Right lobe of liver (tissue), 6 donors: ENCODE measurements around the gene AJAP1. TPM values are rescaled to one million over a fixed set of nuclear protein-coding genes. Genes with fewer than 3 reads are reported as not detected.

Experiments
- ATAC-seq, 4 donors: fragments of 200-7000 bp; cut with Tn5 transposase; one replicate each; pipeline ENCODE4 v1.9.1; 2020; ENCODE audit warnings: mild to moderate bottlenecking in 4 of 4, moderate library complexity in 4 of 4
- DNase-seq, 3 donors: peaks; one replicate each; pipeline ENCODE4 v3.0.0-alpha.2; 2020
- H3K27ac ChIP-seq, 3 donors: fragments of 200-600 bp; one replicate each; pipeline ENCODE4 v1.8.0; 2022
- H3K27me3 ChIP-seq, 2 donors: fragments of 200-600 bp; one replicate each; pipeline ENCODE4 v1.8.0; 2022
- H3K36me3 ChIP-seq, 4 donors: fragments of 200-600 bp; sonication (generic) in 1 of 4; one replicate each; pipeline versions ENCODE4 v1.5.1 to v1.8.0; 2017 to 2022; ENCODE audit warnings: control low read depth in 1 of 4
- H3K4me1 ChIP-seq, 4 donors: fragments of 200-600 bp; sonication (generic) in 1 of 4; one replicate each; pipeline versions ENCODE4 v1.5.1 to v1.8.0; 2017 to 2022; ENCODE audit warnings: control low read depth in 1 of 4
- H3K4me3 ChIP-seq, 3 donors: fragments of 200-600 bp; one replicate each; pipeline ENCODE4 v1.8.0; 2022
- H3K9me3 ChIP-seq, 4 donors: fragments of 200-600 bp; sonication (generic) in 1 of 4; one replicate each; pipeline versions ENCODE4 v1.5.1 to v1.8.0; 2017 to 2022; ENCODE audit warnings: control low read depth in 1 of 4
- POLR2A ChIP-seq: fragments of 450-650 bp; IDR thresholded peaks from one replicate; pipeline ENCODE4 v1.6.1; 2017; ENCODE audit warnings: antibody characterized with exemption, mild to moderate bottlenecking
- WGBS: methylation state at CpG from one replicate; pipeline ENCODE4 v1.1.6; 2018; ENCODE audit warnings: low coverage, low lambda C conversion rate; ENCODE audit not compliant: insufficient coverage; ENCODE audit errors: missing lambda C conversion rate; 5-methylcytosine and 5-hydroxymethylcytosine counted together
- intact Hi-C, 2 donors: fragments of 100-400 bp; cut with DNase I; formaldehyde crosslinking; loops; one replicate each; pipeline versions ENCODE4 v1.11.2 to v1.14.1; 2022
- total RNA-seq, 6 experiments: library from RNA; depleted of rRNA in 2 of 6; stranded (reverse); fragments of >200 nt in 2 of 6; fragmentation: NEBNext Ultra II Directional in 3 of 6; extraction: Animal tissue kit (Norgen Biotek cat#: 25700) in 3 of 6; gene quantifications; one replicate each; pipeline versions ENCODE4 v1.1.0 to v1.2.4, GENCODE V29; 2016 to 2023
- TF ChIP-seq, protein P1 (sequence below), 4 donors: fragments of 200-600 bp in 3 of 4; fragments of 450-650 bp in 1 of 4; IDR thresholded peaks; one replicate each; pipeline versions ENCODE4 v1.5.1 to v1.8.0; 2016 to 2022; ENCODE audit warnings: antibody characterized with exemption in 4 of 4, mild to moderate bottlenecking in 2 of 4
- donor health status: DM: no; HTN: yes; CAD: no.
- donor health status: DM: no; HTN: no; CAD: no.
- donor health status: DM: no; HTN: no; CAD: no.
- donor health status: DM: no; HTN: yes; CAD: no.
- donor health status: DM: no; HTN: yes; CAD: no.

AJAP1 gene
- total RNA-seq, 6 experiments from 2014 or later, result 0.06 to 0.35 (median 0.13) TPM

DNA sequence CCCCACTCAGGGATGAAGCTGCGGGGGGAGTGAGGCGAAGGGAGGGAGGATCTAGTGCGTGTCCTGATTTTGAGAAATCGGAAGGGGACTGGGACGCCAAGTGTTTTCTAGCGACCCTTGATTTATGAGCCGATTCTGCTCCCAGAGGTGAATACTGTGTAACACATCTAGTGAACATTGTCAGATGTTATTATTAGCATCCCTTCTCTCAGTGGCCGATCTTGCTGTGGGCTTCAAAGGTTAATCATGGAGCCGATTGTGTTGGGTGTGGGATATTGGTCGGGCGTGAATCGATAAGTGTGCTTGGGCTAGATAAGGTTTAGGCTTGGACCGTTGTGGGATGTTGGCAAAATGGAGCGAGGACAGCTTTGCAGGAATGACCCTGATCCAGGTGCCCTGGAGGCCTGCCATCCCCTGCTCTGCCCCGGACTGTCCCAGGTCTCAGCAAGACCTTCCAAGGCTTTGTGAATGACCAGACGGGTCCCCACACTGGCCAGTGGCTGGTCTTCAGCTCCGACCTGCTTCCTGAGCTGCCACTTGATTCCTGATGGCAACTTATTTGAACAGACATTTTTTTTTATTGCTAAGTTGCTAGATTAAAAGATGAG is 2.2 kb downstream of the AJAP1 start:
- WGBS, result 4% methylated on average over 11 of the region's 17 CpGs
- H3K4me3 ChIP-seq, result no peak overlapping the region

DNA sequence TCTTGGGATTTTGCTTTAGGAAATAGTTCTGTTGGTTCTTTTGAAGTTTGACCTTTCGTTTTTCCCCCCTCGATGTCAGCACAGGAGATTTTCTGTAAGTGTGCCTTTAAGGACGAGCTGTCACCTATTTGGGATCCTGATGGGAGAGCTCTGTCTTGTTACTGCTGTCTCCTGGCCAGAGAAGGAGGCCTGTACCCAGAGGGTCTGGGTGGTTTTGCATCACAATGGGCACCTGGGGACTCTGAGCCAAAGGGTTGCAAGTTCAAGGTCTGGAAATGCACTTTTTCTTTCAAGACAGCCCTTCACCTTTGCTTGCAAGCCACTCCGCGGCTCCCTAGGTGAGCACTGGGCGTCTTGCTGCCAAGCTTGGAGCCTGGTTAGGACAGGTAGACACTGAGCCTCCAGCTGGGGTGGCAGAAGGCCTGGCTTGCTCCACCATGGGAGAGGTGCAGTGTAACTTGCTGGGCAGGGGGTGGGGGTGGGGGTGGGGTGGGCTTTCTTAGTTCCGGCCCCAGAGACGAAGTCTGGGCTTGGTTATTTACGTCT is 2.9 kb downstream of the AJAP1 start:
- no peak for ATAC-seq
- Histone ChIP-seq H3K9me3 (no peaks in the 10 kb centered on the region), H3K4me3 (no peak overlapping the region), H3K36me3 (no peaks in the 10 kb centered on the region), H3K27me3 (peaks cover 0 to 12% of the 10 kb centered on the region in 2 donors), H3K27ac (no peak overlapping the region), H3K4me1 (peaks cover 0 to 6% (median 0%) of the 10 kb centered on the region in 4 donors)
- TF ChIP-seq POLR2A, result no peak
- TF ChIP-seq, protein P1, sequence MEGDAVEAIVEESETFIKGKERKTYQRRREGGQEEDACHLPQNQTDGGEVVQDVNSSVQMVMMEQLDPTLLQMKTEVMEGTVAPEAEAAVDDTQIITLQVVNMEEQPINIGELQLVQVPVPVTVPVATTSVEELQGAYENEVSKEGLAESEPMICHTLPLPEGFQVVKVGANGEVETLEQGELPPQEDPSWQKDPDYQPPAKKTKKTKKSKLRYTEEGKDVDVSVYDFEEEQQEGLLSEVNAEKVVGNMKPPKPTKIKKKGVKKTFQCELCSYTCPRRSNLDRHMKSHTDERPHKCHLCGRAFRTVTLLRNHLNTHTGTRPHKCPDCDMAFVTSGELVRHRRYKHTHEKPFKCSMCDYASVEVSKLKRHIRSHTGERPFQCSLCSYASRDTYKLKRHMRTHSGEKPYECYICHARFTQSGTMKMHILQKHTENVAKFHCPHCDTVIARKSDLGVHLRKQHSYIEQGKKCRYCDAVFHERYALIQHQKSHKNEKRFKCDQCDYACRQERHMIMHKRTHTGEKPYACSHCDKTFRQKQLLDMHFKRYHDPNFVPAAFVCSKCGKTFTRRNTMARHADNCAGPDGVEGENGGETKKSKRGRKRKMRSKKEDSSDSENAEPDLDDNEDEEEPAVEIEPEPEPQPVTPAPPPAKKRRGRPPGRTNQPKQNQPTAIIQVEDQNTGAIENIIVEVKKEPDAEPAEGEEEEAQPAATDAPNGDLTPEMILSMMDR (IDR thresholded peaks at IDR 0.05), result no peak
- intact Hi-C loops, result no loop called here
- no peak for DNase-seq
- 5% methylated on average over 9 of the region's 9 CpGs for WGBS

More for the DNA sequence above, 2.2 kb downstream of the AJAP1 start:
- intact Hi-C loops, result no loop called here
- DNase-seq (no peak), ATAC-seq (no peak)
- no peaks in the 10 kb centered on the region for H3K9me3 ChIP-seq
- H3K27me3 ChIP-seq, result peaks cover 0 to 12% of the 10 kb centered on the region in 2 donors
- no peaks in the 10 kb centered on the region for H3K36me3 ChIP-seq
- peaks cover 0 to 6% (median 0%) of the 10 kb centered on the region in 4 donors for H3K4me1 ChIP-seq
- TF ChIP-seq POLR2A, result no peak
- TF ChIP-seq, protein P1 (IDR thresholded peaks at IDR 0.05), result no peak
- no peak overlapping the region for H3K27ac ChIP-seq

DNA sequence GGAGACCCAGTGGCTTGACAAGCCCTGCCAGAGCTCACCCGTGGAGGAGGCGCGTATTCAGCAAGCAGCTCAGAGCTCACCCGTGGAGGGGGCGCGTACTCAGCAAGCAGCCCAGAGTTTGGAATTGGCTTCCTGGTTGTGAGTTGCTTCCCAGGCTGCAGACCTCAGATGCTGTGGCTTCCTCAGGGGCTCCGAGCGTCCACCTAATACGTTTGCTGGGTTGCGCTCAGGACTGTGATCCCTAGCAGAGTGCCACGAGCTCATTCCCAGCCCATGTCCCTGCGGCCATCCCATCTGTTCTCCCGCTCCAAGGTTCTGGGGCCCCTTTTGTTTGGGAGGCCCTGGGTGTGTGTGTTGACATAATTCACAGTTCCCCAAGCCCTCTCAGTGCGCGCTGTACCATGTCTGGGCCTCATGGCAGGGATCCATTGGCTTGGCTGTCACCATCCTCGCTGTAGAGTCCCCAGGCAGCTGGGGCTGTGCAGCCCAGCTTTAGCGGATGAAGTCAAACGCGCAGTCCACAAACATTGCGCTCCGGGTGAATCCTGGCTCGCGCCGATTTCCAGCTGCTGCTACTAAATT is 3.6 kb downstream of the AJAP1 start:
- 7% methylated on average over 8 of the region's 24 CpGs for WGBS
- Histone ChIP-seq H3K27ac (no peak overlapping the region), H3K36me3 (no peaks in the 10 kb centered on the region), H3K27me3 (peaks cover 0 to 9% of the 10 kb centered on the region in 2 donors), H3K4me3 (no peak overlapping the region), H3K9me3 (no peaks in the 10 kb centered on the region), H3K4me1 (no peaks in the 10 kb centered on the region)
- DNase-seq (no peak), ATAC-seq (no peak)
- TF ChIP-seq, protein P1 (IDR thresholded peaks at IDR 0.05), result no peak
- TF ChIP-seq POLR2A, result no peak
- intact Hi-C loops, result no loop called here

DNA sequence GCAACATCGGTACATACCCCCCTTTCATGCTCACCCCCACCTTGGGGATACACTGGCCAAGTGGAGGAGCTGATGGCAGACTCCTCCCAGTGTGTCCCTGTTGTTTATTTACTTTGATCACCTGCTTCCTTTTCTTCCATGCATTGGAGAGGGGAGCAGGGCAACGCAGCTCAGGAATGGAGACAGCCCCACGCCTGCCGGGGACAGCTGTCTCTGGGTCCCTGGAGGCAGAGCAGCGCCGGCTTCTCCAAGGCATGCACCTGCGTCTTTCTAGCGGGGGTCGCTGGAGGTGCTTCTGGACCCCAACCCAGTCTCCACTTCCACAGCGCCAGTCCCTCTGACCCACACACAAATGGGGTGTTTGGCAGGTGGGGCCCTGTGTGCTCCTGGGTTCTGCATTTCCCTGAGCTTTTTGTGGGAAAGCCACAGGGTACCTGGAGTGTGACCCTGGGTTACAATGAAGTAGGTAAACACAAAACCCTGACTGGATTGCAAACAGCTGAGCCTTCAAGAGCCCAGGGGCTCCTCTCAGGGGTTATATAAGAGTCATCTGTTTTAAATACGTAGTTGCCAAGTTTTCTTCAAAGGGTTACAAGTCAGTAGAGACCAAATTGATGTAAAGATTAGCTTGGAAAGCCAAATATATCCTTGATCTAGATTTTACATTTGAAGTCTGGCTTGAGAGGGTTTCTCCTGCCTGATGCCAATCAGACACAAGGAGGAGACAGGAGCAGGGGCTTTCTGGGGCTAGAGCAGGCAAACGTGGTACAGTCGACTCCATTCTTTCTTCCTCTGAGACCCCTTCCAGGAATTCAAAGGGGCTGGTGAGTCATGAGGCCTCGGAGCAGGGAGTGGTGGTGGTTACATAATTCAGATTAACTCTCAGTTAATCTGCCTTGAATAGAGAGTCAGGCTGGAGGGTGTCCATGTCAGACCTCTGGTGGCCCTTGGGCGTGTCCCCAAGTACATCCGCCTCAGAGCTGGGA is 4.5 kb downstream of the AJAP1 start:
- ATAC-seq (no peak), DNase-seq (no peak)
- Histone ChIP-seq H3K27me3 (peaks cover 0 to 4% of the 10 kb centered on the region in 2 donors), H3K9me3 (no peaks in the 10 kb centered on the region), H3K4me3 (no peak overlapping the region), H3K27ac (no peak overlapping the region), H3K36me3 (no peaks in the 10 kb centered on the region), H3K4me1 (no peaks in the 10 kb centered on the region)
- intact Hi-C loops, result no loop called here
- 23% methylated on average over 15 of the region's 16 CpGs for WGBS
- no peak for TF ChIP-seq POLR2A
- TF ChIP-seq, protein P1 (IDR thresholded peaks at IDR 0.05), result no peak
